ENCODE results near the gene SEMA3C.

DNA sequence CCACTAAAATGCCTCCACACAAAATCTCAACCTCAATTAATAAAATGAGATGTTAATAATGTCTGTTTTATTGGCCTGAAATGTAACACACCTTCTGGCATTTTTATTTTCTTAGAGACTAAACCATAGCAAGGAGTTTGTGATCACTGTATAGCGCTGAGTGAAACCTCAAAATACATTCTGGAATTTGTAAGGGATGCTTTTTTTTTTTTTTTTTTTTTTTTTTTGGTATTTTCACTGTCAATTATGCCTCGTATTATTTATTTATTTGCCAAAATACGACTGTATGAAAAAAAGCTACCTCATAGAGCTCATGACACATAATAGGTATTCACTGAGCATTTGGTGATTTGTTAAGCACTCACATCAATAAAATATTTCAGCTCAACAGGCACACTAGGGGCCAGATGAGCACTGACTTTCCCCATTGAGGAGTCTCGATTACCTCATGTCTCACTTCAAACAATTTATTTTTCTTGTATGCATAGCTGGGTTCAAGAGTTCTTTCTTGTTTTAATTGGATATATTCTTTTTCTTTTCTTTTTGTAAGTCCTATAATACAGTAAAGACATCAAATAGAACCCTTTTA, 36.5 kb downstream of the SEMA3C start:
- no peak for TF ChIP-seq CTCF (IDR thresholded peaks at IDR 0.05)
- no peak for TF ChIP-seq POLR2AphosphoS5 (IDR thresholded peaks at IDR 0.05)
- no peak for TF ChIP-seq POLR2A (IDR thresholded peaks at IDR 0.05)

Measured in prostate gland (tissue), 2 donors.